K562 (cell line): ENCODE measurements around the gene EAPP. TPM values are rescaled to one million over a fixed set of nuclear protein-coding genes. Genes with fewer than 3 reads are reported as not detected.

Experiments
- CC2D1A ChIP-seq: fragments of 450-650 bp; IDR thresholded peaks from 2 replicates; pipeline ENCODE4 v1.6.1; 2017; ENCODE audit warnings: mild to moderate bottlenecking
- CCAR2 ChIP-seq: fragments of 200-400 bp; formaldehyde crosslinking; IDR thresholded peaks from 2 replicates; pipeline ENCODE4 v1.6.1; 2017; ENCODE audit warnings: mild to moderate bottlenecking, low read depth, low read length
- CREM ChIP-seq: IDR thresholded peaks from 2 replicates; pipeline ENCODE4 v1.6.1; 2014; ENCODE audit warnings: antibody characterized with exemption, low read depth
- ELF2 ChIP-seq: fragments of 250-450 bp; sonication (Bioruptor Pico); IDR thresholded peaks from 2 replicates; pipeline ENCODE4 v1.5.0; 2021; ENCODE audit warnings: mild to moderate bottlenecking
- ETV5 ChIP-seq: sonication (generic); formaldehyde crosslinking; IDR thresholded peaks from 2 replicates; pipeline ENCODE4 v1.4.0; 2020; ENCODE audit warnings: low read depth, mild to moderate bottlenecking, missing genetic modification reagents
- FOXA3 ChIP-seq, 2 experiments: fragments of 450-650 bp in 1 of 2; sonication (generic) in 1 of 2; formaldehyde crosslinking; IDR thresholded peaks in 1 of 2; conservative IDR thresholded peaks in 1 of 2; 2 replicates each; pipeline versions ENCODE4 v1.4.0 to v1.8.0; 2020 to 2022; ENCODE audit warnings: mild to moderate bottlenecking in 2 of 2, missing genetic modification reagents in 1 of 2
- FOXK2 ChIP-seq, 2 experiments: fragments of 450-650 bp; IDR thresholded peaks in 1 of 2; conservative IDR thresholded peaks in 1 of 2; 2 replicates each; pipeline ENCODE4 v1.6.1; 2016; ENCODE audit warnings: low read depth in 2 of 2, mild to moderate bottlenecking in 1 of 2
- HEY1 ChIP-seq: fragments of 250-450 bp; sonication (Bioruptor Pico); IDR thresholded peaks from 2 replicates; pipeline ENCODE4 v1.5.0; 2020; ENCODE audit warnings: mild to moderate bottlenecking, moderate library complexity, borderline replicate concordance
- LEF1 ChIP-seq: fragments of 450-650 bp; IDR thresholded peaks from 2 replicates; pipeline ENCODE4 v1.6.1; 2016; ENCODE audit warnings: mild to moderate bottlenecking
- RNF2 ChIP-seq: sonication (generic); IDR thresholded peaks from 2 replicates; pipeline ENCODE4 v1.6.1; 2016
- SP1 ChIP-seq: sonication (generic); formaldehyde crosslinking; IDR thresholded peaks from 2 replicates; pipeline ENCODE4 v1.8.1; 2022; ENCODE audit warnings: mild to moderate bottlenecking, missing genetic modification reagents
- SPI1 ChIP-seq: IDR thresholded peaks from 2 replicates; pipeline ENCODE4 v1.6.1; 2011; ENCODE audit warnings: low read depth, low read length, control low read depth, borderline replicate concordance
- TCF7L2 ChIP-seq: fragments of 150-350 bp; IDR thresholded peaks from 2 replicates; pipeline ENCODE4 v1.6.1; 2016; ENCODE audit warnings: low read depth, mild to moderate bottlenecking, low read length, moderate library complexity
- TEAD1 ChIP-seq, 2 experiments: fragments of 450-650 bp in 1 of 2; sonication (generic) in 1 of 2; formaldehyde crosslinking; IDR thresholded peaks; 2 replicates each; pipeline versions ENCODE4 v1.4.0 to v1.8.0; 2020 to 2022; ENCODE audit warnings: mild to moderate bottlenecking in 2 of 2, missing genetic modification reagents in 1 of 2
- ZC3H8 ChIP-seq: fragments of 450-650 bp; IDR thresholded peaks from 2 replicates; pipeline ENCODE4 v1.6.1; 2017
- ZFX ChIP-seq: sonication (generic); formaldehyde crosslinking; IDR thresholded peaks from 2 replicates; pipeline ENCODE4 v1.8.0; 2022; ENCODE audit warnings: mild to moderate bottlenecking, missing genetic modification reagents, moderate library complexity
- ZNF76 ChIP-seq: fragments of 250-450 bp; sonication (Bioruptor Pico); IDR thresholded peaks from 2 replicates; pipeline ENCODE4 v1.4.0; 2020; ENCODE audit warnings: mild to moderate bottlenecking, moderate library complexity, borderline replicate concordance
- polyA plus RNA-seq, 8 experiments: library from polyadenylated mRNA; depleted of rRNA in 4 of 8; stranded (reverse) in 5 of 8; unstranded in 3 of 8; fragments of >200 nt; fragmentation: Nextera tagmentation in 2 of 8; fragmentation: Illumina TruSeq in 1 of 8; extraction: Ambion mirVana in 2 of 8; extraction: Trizol in 1 of 8; gene quantifications; 2 replicates each; pipeline versions ENCODE4 v1.2.1 to v1.2.3, GENCODE V29; 2011 to 2014; ENCODE audit warnings: inconsistent platforms in 1 of 8, missing spikeins in 1 of 8
- total RNA-seq, 7 experiments: library from RNA; depleted of rRNA in 6 of 7; stranded (reverse); fragments of >200 nt in 6 of 7; fragmentation: Illumina TruSeq in 2 of 7; extraction: Trizol in 2 of 7; gene quantifications; 2 replicates each; pipeline versions ENCODE4 v1.2.1 to v1.2.3, GENCODE V29; 2011 to 2021; ENCODE audit warnings: low replicate concordance in 1 of 7
- TF ChIP-seq, protein P1 (sequence below): sonication (generic); formaldehyde crosslinking; IDR thresholded peaks from 2 replicates; pipeline ENCODE4 v1.8.0; 2022; ENCODE audit warnings: mild to moderate bottlenecking, missing genetic modification reagents, borderline replicate concordance
- TF ChIP-seq, protein P2 (sequence below): IDR thresholded peaks from 2 replicates; pipeline ENCODE4 v1.6.1; 2011; ENCODE audit not compliant: insufficient read length; ENCODE audit errors: extremely low read depth
- TF ChIP-seq, protein P3 (sequence below): fragments of 250-450 bp; sonication (Bioruptor Pico); IDR thresholded peaks from 2 replicates; pipeline ENCODE4 v1.9.0; 2021; ENCODE audit warnings: mild to moderate bottlenecking, inconsistent platforms
- TF ChIP-seq, protein P4 (sequence below): sonication (generic); formaldehyde crosslinking; IDR thresholded peaks from 2 replicates; pipeline ENCODE4 v1.8.1; 2023; ENCODE audit warnings: mild to moderate bottlenecking, missing genetic modification reagents

Gene EAPP
- total and polyA plus RNA-seq, 9 of the 15 experiments (the other 6 are each of a cell fraction or from before 2014, with no cell fraction given): 19.0 to 67.6 (median 30.3) TPM

DNA sequence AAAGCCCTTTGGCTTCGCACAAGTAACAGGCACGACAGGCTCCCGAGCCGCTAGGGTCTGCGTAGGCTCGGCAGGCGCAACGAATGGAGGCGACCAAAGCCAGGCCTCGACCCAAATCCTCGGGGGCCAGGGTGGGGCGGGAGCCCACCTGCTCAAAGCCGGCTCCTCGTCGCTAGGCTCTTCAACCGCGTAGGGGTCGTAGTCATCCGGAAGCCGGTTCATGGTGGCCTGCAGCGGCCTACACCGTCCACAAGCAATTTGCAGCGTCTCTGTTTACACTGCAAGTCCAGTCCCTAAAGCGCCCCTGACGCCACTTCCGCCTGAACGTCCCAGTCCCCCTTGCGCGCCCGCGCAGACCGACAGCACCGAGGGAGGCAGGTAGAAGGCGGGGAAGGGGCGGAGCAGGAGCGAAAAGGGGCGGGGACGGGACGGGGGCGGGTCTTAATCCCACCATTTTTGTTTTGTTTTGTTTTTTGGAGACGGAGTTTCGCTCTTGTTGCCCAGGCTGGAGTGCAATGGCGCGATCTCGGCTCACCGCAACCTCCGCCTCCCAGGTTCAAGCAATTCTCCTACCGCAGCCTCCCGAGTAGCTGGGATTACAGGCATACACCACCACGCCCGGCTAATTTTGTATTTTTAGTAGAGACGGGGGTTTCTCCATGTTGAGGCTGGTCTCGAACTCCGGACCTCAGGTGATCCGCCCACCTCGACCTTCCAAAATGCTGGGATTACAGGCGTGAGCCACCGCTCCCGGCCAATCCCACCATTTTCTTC, at the start of gene EAPP (continued):
- TF ChIP-seq FOXA3 (CRISPR knock-in tag; conservative IDR thresholded peaks at IDR 0.05 in 1 of 2, IDR thresholded peaks at IDR 0.05 in 1 of 2) (peak; percentile 93 to 99), HEY1 (CRISPR knock-in tag) (no peak), CREM (peak; percentile 93), ZC3H8 (no peak), CC2D1A (no peak), ZFX (peak; percentile 99), ETV5 (CRISPR knock-in tag) (peak; percentile 80; the same call in 1 of the 2 replicates), FOXK2 (conservative IDR thresholded peaks at IDR 0.05 in 1 of 2, IDR thresholded peaks at IDR 0.05 in 1 of 2; ENCODE audit: low read depth in 2 of 2) (peak; percentile 97 to 98), TCF7L2 (no peak), CCAR2 (no peak), SPI1 (peak; percentile 51; the same call in 1 of the 2 replicates), SP1 (CRISPR knock-in tag) (peak; percentile 78), RNF2 (0 out of 2 replicates have a peak, but pooled peaks have one; percentile 19), LEF1 (no peak), ELF2 (peak; percentile 39; the same call in 1 of the 2 replicates), ZNF76 (CRISPR knock-in tag) (no peak), TEAD1 (CRISPR knock-in tag; IDR thresholded peaks at IDR 0.05) (0 out of 4 replicates have a peak, but pooled peaks of 1 of the 2 experiments have one; percentile 14)
- TF ChIP-seq, protein P1, sequence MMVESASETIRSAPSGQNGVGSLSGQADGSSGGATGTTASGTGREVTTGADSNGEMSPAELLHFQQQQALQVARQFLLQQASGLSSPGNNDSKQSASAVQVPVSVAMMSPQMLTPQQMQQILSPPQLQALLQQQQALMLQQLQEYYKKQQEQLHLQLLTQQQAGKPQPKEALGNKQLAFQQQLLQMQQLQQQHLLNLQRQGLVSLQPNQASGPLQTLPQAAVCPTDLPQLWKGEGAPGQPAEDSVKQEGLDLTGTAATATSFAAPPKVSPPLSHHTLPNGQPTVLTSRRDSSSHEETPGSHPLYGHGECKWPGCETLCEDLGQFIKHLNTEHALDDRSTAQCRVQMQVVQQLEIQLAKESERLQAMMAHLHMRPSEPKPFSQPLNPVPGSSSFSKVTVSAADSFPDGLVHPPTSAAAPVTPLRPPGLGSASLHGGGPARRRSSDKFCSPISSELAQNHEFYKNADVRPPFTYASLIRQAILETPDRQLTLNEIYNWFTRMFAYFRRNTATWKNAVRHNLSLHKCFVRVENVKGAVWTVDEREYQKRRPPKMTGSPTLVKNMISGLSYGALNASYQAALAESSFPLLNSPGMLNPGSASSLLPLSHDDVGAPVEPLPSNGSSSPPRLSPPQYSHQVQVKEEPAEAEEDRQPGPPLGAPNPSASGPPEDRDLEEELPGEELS (CRISPR knock-in tag): peak; percentile 38; the same call in 1 of the 2 replicates
- TF ChIP-seq, protein P2, sequence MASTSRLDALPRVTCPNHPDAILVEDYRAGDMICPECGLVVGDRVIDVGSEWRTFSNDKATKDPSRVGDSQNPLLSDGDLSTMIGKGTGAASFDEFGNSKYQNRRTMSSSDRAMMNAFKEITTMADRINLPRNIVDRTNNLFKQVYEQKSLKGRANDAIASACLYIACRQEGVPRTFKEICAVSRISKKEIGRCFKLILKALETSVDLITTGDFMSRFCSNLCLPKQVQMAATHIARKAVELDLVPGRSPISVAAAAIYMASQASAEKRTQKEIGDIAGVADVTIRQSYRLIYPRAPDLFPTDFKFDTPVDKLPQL: no peak
- TF ChIP-seq, protein P3, sequence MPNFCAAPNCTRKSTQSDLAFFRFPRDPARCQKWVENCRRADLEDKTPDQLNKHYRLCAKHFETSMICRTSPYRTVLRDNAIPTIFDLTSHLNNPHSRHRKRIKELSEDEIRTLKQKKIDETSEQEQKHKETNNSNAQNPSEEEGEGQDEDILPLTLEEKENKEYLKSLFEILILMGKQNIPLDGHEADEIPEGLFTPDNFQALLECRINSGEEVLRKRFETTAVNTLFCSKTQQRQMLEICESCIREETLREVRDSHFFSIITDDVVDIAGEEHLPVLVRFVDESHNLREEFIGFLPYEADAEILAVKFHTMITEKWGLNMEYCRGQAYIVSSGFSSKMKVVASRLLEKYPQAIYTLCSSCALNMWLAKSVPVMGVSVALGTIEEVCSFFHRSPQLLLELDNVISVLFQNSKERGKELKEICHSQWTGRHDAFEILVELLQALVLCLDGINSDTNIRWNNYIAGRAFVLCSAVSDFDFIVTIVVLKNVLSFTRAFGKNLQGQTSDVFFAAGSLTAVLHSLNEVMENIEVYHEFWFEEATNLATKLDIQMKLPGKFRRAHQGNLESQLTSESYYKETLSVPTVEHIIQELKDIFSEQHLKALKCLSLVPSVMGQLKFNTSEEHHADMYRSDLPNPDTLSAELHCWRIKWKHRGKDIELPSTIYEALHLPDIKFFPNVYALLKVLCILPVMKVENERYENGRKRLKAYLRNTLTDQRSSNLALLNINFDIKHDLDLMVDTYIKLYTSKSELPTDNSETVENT (CRISPR knock-in tag): 0 out of 2 replicates have a peak, but pooled peaks have one; percentile 35
- TF ChIP-seq, protein P4, sequence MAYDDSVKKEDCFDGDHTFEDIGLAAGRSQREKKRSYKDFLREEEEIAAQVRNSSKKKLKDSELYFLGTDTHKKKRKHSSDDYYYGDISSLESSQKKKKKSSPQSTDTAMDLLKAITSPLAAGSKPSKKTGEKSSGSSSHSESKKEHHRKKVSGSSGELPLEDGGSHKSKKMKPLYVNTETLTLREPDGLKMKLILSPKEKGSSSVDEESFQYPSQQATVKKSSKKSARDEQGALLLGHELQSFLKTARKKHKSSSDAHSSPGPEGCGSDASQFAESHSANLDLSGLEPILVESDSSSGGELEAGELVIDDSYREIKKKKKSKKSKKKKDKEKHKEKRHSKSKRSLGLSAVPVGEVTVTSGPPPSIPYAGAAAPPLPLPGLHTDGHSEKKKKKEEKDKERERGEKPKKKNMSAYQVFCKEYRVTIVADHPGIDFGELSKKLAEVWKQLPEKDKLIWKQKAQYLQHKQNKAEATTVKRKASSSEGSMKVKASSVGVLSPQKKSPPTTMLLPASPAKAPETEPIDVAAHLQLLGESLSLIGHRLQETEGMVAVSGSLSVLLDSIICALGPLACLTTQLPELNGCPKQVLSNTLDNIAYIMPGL (CRISPR knock-in tag): no peak
